ENCODE data around the gene MAMLD1. TPM values are rescaled to one million over a fixed set of nuclear protein-coding genes. Genes with fewer than 3 reads are reported as not detected.

Gene MAMLD1
- polyA plus RNA-seq, 1 experiment = 3.7 TPM

DNA sequence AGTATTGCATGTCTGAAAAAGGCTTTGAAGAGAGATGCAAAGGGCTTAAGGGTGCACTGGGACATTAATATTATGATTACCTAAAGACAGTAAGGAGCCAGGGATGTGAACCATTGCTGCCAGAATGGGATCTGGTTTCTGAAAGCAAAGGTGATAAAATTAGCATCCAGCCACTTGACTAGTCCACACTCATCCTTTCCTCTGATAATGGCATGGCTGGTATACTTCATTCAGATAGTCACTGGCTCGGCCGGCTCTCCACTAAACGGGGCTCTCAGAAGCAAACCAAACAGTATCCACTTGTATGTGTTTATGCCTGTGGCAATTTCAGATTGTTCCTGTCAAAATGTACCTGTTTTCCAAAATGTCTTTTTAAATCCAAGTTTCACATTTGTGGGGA, 46.4 kb downstream of the MAMLD1 start:
- POLR2A ChIA-PET = no interaction called here
- Histone ChIP-seq H3K27ac (ENCODE audit: low read depth, low read length) (no peak overlapping the region), H3K4me3 (ENCODE audit: low read depth, low read length) (no peak overlapping the region), H3K27me3 (ENCODE audit: control insufficient read depth, insufficient read depth, low read length) (no peaks in the 10 kb centered on the region), H3K9me3 (ENCODE audit: control insufficient read depth, insufficient read depth, low read length) (no peaks in the 10 kb centered on the region)
- no peak for DNase-seq (ENCODE audit: low read depth, low spot score)
- CTCF ChIA-PET = interaction anchor here (1.1 kb wide), 1 partner anchor 469 kb away, joined by 3 read pairs; no protein-coding TSS in a partner anchor
- TF ChIP-seq CTCF (IDR thresholded peaks at IDR 0.05; ENCODE audit: low read depth, low read length) = no peak

DNA sequence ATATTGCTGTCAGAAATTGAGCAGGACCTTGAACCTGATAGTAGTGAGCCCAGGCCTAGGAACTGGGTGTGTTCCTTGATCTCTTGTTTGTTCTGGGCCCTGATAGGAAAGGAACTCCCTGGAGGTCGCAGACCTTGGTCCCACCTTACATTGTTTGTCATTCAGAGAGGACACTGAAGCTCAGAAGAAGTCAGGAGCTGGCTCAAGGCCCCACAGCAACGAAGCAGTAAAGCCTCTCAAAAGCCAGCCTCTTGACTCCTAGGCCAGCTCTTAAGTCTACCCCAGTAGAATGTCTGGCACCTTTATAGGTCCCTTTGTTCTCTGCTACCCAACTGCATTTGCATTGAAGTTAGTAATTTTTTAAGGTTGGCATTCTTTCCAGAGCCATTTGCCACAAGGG, 46.8 kb downstream of the MAMLD1 start:
- Histone ChIP-seq H3K27ac (ENCODE audit: low read depth, low read length) (no peak overlapping the region), H3K4me3 (ENCODE audit: low read depth, low read length) (no peak overlapping the region), H3K27me3 (ENCODE audit: control insufficient read depth, insufficient read depth, low read length) (no peaks in the 10 kb centered on the region), H3K9me3 (ENCODE audit: control insufficient read depth, insufficient read depth, low read length) (no peaks in the 10 kb centered on the region)
- TF ChIP-seq CTCF (IDR thresholded peaks at IDR 0.05; ENCODE audit: low read depth, low read length) = no peak
- CTCF ChIA-PET = no interaction called here
- POLR2A ChIA-PET = no interaction called here
- no peak for DNase-seq (ENCODE audit: low read depth, low spot score)

GRCh38 chrX:150410513-150410912, 47.4 kb downstream of the MAMLD1 start:
- H3K4me3 ChIP-seq (ENCODE audit: low read depth, low read length) = no peak overlapping the region
- no peak overlapping the region for H3K27ac ChIP-seq (ENCODE audit: low read depth, low read length)
- TF ChIP-seq CTCF (IDR thresholded peaks at IDR 0.05; ENCODE audit: low read depth, low read length) = no peak
- no peak for DNase-seq (ENCODE audit: low read depth, low spot score)
- ChIA-PET CTCF (no interaction called here), POLR2A (no interaction called here)
- H3K27me3 ChIP-seq (ENCODE audit: control insufficient read depth, insufficient read depth, low read length) = no peaks in the 10 kb centered on the region
- H3K9me3 ChIP-seq (ENCODE audit: control insufficient read depth, insufficient read depth, low read length) = no peaks in the 10 kb centered on the region

DNA sequence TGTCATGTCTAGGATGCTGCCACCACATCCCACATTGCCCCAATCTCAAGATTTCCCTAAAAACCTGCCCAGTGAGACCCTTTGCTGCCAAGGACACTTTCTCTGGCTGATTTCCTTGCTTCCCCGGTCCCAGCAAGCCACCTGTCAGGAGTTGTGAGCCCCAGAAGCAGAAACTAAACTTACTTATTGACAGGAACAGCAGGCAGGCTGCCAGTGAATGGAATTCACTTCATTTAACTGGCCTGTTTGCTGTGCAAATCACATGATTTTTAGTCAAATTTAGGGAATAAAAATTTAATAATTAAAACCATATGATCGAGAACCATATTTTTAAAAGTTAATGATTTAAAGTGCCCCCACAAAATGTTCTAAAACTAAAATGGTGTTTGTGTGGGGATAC, 48.5 kb downstream of the MAMLD1 start:
- Histone ChIP-seq H3K27ac (ENCODE audit: low read depth, low read length) (no peak overlapping the region), H3K27me3 (ENCODE audit: control insufficient read depth, insufficient read depth, low read length) (no peaks in the 10 kb centered on the region), H3K9me3 (ENCODE audit: control insufficient read depth, insufficient read depth, low read length) (no peaks in the 10 kb centered on the region), H3K4me3 (ENCODE audit: low read depth, low read length) (no peak overlapping the region)
- POLR2A ChIA-PET = no interaction called here
- no peak for TF ChIP-seq CTCF (IDR thresholded peaks at IDR 0.05; ENCODE audit: low read depth, low read length)
- CTCF ChIA-PET = interaction anchor here (0.5 kb wide), 1 partner anchor 18 kb away, joined by 4 read pairs; no protein-coding TSS in a partner anchor
- DNase-seq (ENCODE audit: low read depth, low spot score) = no peak

- Histone ChIP-seq H3K27ac (ENCODE audit: low read depth, low read length) (no peak overlapping the region), H3K9me3 (ENCODE audit: control insufficient read depth, insufficient read depth, low read length) (no peaks in the 10 kb centered on the region), H3K4me3 (ENCODE audit: low read depth, low read length) (no peak overlapping the region), H3K27me3 (ENCODE audit: control insufficient read depth, insufficient read depth, low read length) (no peaks in the 10 kb centered on the region)
- TF ChIP-seq CTCF (IDR thresholded peaks at IDR 0.05; ENCODE audit: low read depth, low read length) = no peak
- CTCF ChIA-PET = no interaction called here
- POLR2A ChIA-PET = no interaction called here
- no peak for DNase-seq (ENCODE audit: low read depth, low spot score)
Measured at GRCh38 chrX:150414228-150414627, 51.1 kb downstream of the MAMLD1 start.
